ENCODE results near the gene MRPS27.

DNA sequence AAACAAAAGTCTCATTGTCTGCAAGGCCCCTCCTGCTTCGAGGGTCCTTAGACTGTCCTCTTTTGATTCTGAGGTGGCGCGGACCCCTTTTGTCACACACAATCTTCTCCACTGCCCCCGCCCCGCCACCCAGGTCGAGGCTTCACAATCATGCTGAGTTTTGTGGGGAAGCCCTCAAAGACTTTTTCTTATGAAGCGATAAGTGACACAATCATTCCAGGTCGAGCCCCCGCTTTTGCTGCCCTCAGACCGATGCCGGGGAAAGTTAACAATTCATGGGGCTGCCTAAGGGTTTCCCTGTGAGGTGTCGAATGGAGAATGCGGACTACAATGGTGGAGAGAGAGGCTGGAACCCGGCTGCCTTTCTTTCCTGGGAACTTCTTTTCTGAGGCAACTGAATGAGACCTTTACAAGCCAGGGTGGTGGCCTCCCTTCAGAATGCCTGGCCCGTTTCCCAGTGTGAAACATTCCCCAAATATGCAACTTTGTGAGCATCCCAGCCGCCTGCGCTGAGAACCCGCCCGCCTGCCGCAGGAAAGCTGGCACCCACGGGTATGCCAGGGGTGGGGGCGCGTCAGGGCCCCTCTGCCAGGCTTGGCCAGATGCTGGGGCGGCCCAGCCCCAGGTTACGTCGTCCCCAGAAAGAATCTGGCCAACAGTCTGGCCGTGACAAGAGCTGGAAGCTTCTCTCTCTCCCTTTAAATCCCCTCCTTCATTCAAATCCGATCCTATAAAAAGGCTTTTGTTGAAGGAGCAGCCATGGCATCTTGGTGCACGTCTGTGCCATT, 140.8 kb downstream of the MRPS27 start:
- TF ChIP-seq EZH2 (IDR thresholded peaks at IDR 0.05), result no peak
- TF ChIP-seq POLR2AphosphoS5 (IDR thresholded peaks at IDR 0.05; ENCODE audit: borderline replicate concordance, low read depth, low read length), result no peak
